ENCODE measurements around the gene LGALS9.

GRCh38 chr17:27631411-27631760 lies 398 bp downstream of the LGALS9 start:
- TF ChIP-seq EZH2 (IDR thresholded peaks at IDR 0.05; ENCODE audit: borderline replicate concordance, low read length) = no peak
- no peak for TF ChIP-seq CTCF (IDR thresholded peaks at IDR 0.05; ENCODE audit: low read length)
